Sigmoid colon (tissue), 4 donors: ENCODE results near the gene ARHGAP18.

Experiments used
- POLR2A ChIP-seq, 2 donors: fragments of 450-650 bp; IDR thresholded peaks; one replicate each; pipeline ENCODE4 v1.6.1; 2016; ENCODE audit warnings: antibody characterized with exemption in 2 of 2, mild to moderate bottlenecking in 2 of 2, moderate library complexity in 2 of 2
- POLR2AphosphoS5 ChIP-seq, 4 donors: sonication (generic); formaldehyde crosslinking; IDR thresholded peaks; one replicate each; pipeline ENCODE4 v1.6.1; 2017; ENCODE audit warnings: antibody characterized with exemption in 4 of 4
- TF ChIP-seq, protein P1 (sequence below), 4 experiments: fragments of 450-650 bp in 3 of 4; fragments of 200-600 bp in 1 of 4; IDR thresholded peaks; one replicate each; pipeline ENCODE4 v1.5.1; 2016 to 2019; ENCODE audit warnings: antibody characterized with exemption in 4 of 4, mild to moderate bottlenecking in 3 of 4, moderate library complexity in 2 of 4

DNA sequence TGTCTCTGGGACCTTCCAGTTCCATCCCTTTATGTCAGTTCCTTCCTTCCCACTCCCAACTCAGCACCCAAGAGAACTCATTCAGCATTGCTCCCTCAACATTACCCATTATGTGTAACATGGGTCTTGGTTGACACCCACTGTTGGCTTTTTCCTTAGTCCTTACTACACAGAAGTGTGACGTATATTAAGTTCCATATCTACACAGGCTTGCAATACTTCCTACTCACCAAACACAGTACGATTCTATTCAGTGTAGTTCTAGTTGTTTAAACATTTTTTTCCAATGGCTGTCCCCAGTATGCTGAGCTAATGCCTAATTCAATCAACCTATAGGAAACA lies 37.7 kb downstream of the ARHGAP18 start:
- TF ChIP-seq, protein P1, sequence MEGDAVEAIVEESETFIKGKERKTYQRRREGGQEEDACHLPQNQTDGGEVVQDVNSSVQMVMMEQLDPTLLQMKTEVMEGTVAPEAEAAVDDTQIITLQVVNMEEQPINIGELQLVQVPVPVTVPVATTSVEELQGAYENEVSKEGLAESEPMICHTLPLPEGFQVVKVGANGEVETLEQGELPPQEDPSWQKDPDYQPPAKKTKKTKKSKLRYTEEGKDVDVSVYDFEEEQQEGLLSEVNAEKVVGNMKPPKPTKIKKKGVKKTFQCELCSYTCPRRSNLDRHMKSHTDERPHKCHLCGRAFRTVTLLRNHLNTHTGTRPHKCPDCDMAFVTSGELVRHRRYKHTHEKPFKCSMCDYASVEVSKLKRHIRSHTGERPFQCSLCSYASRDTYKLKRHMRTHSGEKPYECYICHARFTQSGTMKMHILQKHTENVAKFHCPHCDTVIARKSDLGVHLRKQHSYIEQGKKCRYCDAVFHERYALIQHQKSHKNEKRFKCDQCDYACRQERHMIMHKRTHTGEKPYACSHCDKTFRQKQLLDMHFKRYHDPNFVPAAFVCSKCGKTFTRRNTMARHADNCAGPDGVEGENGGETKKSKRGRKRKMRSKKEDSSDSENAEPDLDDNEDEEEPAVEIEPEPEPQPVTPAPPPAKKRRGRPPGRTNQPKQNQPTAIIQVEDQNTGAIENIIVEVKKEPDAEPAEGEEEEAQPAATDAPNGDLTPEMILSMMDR (IDR thresholded peaks at IDR 0.05) = no peak
- TF ChIP-seq POLR2AphosphoS5 (IDR thresholded peaks at IDR 0.05) (no peak), POLR2A (IDR thresholded peaks at IDR 0.05) (no peak)
